Gastroesophageal sphincter (tissue), 3 donors: ENCODE measurements around the gene MYT1.

Experiments
- CTCF ChIP-seq, 4 experiments: fragments of 200-600 bp in 2 of 4; fragments of 450-650 bp in 2 of 4; sonication (generic) in 1 of 4; IDR thresholded peaks; one replicate each; pipeline ENCODE4 v1.5.1; 2017 to 2019; ENCODE audit warnings: antibody characterized with exemption in 4 of 4, mild to moderate bottlenecking in 2 of 4, moderate library complexity in 2 of 4
- POLR2A ChIP-seq, 2 donors: fragments of 450-650 bp; IDR thresholded peaks; one replicate each; pipeline ENCODE4 v1.6.1; 2017; ENCODE audit warnings: antibody characterized with exemption in 2 of 2, mild to moderate bottlenecking in 2 of 2, moderate library complexity in 1 of 2
- POLR2AphosphoS5 ChIP-seq: sonication (generic); formaldehyde crosslinking; IDR thresholded peaks from one replicate; pipeline ENCODE4 v1.6.1; 2017; ENCODE audit warnings: antibody characterized with exemption

GRCh38 chr20:64139199-64140060 lies 24.8 kb upstream of the MYT1 start:
- TF ChIP-seq CTCF (IDR thresholded peaks at IDR 0.05): no peak
- no peak for TF ChIP-seq POLR2A (IDR thresholded peaks at IDR 0.05)
- TF ChIP-seq POLR2AphosphoS5: no peak
